ENCODE data around the gene WDR64.

The WDR64 gene

GRCh38 chr1:241630476-241630875 lies 21.6 kb upstream of the WDR64 start:
- DNase-seq (ENCODE audit: extremely low spot score, insufficient read length, low read depth) (no peak), FAIRE-seq (no peak)

DNA sequence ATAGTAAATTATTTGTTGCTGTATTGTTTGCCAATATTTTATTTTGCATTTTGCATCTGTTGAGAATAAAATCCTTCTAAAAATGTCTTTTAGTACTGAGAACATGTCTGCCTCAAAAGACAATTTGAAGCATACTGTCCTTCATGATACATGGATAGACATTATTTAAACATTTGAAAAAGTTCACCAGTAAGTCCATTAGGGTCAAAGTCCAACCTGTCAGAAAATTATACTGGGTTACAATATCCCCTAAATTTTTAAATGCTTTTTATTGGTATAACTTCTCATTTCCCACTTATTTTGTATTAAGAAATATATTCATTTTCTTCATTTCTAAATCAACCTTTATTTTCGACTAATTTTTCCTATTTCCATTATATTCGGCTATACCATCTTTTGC lies 21.2 kb upstream of the WDR64 start:
- FAIRE-seq: no peak
- no peak for DNase-seq (ENCODE audit: extremely low spot score, insufficient read length, low read depth)

DNA sequence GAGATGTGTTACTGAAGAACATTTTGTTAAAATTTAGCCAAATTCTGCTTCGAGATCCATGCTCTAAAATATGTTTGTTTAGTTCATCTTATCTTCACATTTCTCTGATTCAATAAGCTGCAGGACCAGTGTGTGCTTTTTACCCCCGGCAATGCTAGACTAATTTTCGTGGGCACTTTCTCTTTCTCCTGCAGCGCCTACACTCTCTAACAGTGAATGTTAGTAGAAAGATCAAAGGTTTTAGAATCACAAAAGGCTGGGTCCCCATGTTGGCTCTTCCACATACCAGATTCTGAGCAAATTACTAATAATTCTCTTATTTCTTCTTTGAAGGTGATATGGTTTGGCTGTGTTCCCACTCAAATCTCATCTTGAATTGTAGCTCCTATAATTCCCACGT lies 20.4 kb upstream of the WDR64 start:
- no peak for DNase-seq (ENCODE audit: extremely low spot score, insufficient read length, low read depth)
- FAIRE-seq: no peak

- no peak for FAIRE-seq
- no peak for DNase-seq (ENCODE audit: extremely low spot score, insufficient read length, low read depth)
Measured at GRCh38 chr1:241632987-241633386, 19.1 kb upstream of the WDR64 start.

- DNase-seq (ENCODE audit: extremely low spot score, insufficient read length, low read depth): no peak
- FAIRE-seq: peak; percentile 64
Measured at GRCh38 chr1:241635556-241636152, 16.4 kb upstream of the WDR64 start.

- no peak for FAIRE-seq
- no peak for DNase-seq (ENCODE audit: extremely low spot score, insufficient read length, low read depth)
Measured at GRCh38 chr1:241636291-241636690, 15.8 kb upstream of the WDR64 start.

DNA sequence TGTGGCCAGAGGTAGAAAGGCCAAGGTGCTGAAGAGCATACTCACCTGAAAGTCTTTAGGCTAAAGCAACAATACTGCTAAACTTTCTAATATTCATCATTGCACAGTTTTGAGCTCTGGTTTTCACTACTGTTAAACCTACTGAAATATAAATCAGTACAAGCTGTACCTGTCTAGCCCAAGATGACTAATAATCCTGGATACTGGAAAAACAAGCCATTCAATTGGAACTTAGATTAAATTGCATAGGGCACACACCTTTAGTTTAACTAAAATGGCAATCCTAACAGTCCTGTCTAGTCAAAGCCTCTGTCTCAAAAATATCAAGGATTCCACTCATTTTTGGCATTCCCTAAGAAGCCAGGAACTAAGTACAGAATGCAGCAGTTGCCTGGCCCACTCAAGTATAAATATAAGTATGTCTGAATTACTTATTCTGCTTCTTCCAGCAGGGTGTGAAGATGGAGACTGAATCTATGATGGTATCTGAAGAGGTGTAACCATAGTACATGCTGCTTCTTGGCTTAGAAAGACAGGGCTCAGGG lies 15.0 kb upstream of the WDR64 start:
- FAIRE-seq: no peak
- no peak for DNase-seq (ENCODE audit: extremely low spot score, insufficient read length, low read depth)

DNA sequence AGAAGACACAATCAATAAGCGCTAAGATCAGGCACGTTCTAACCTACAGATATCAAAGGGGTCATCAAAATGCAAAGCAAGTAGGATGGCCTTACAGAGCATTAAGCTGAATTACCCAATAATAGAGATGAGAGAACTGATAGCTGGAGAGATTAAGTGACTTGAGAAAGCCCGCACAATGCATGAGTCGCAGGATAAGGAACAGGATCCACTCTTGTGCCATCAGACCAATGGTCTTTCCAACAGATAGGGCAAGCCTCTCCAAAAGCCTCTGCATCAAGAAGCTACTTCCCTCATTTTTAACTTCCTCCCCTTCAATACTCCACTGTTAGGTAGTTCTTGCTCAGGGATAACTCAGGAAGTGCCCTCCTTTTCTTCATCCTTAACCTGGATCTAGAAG lies 14.5 kb upstream of the WDR64 start:
- DNase-seq (ENCODE audit: extremely low spot score, insufficient read length, low read depth): no peak
- FAIRE-seq: no peak

GRCh38 chr1:241638099-241638682 lies 13.9 kb upstream of the WDR64 start:
- FAIRE-seq (no peak), DNase-seq (ENCODE audit: extremely low spot score, insufficient read length, low read depth) (no peak)

DNA sequence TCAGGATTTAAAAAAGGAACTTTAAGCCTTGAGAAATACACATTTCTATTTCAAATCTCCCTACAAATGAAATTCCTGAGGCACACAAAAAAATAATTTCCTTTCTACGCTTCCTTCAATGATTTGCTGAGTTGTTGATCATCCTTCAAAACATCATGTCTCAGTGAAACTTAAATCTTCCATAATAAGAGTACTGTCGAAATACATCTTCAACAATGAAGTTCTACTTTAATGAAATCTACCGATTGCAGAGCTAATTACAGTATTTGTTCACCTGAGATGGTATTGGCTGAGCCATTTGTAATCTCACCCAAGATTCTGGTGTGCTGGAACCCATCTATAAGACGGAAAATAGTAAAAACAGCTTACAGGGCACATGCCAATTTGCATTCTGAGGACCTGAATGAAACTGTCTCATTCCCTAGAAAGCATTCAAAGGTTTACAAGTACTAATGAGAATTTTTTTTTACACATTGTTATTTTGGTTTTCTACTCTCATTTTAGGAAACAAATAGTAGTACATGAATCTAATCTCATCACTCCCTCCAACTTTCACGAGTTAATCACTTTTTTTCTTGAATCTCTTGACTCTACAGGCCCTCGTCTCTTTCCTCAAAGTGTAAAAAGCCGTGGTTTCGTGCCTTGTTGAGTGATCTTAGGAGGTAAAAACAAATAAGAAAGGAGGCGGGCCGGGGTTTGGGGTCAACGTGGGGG lies 13.0 kb upstream of the WDR64 start:
- DNase-seq (ENCODE audit: extremely low spot score, insufficient read length, low read depth) (no peak), FAIRE-seq (peak; percentile 56)

DNA sequence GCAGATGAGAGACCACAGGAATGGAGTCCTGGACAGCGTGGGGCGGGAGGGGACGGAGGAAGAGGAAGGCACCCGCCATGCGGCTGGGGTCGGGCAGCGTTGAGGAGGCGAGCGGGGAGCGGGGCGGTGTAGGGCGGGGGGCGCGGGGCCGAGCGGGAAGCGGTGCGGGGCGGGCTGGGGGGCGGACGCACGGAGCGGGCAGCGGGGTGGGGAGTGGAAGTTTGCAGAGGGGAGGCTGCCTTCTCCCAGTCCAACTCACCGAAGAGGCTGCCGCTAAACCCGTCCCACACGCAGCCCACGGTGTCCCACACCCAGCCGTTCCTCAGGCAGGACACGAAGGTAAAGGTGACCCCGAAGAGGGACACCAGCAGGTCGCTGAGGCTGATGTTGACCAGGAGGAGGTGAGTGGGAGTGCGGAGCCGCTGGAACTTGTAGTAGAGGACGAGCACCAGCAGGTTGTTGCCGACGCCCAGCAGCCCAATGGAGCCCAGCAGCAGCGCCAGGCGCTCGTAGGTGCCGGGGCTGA lies 12.4 kb upstream of the WDR64 start:
- FAIRE-seq: peak; percentile 47
- peak; percentile 25 for DNase-seq (ENCODE audit: extremely low spot score, insufficient read length, low read depth)

DNA sequence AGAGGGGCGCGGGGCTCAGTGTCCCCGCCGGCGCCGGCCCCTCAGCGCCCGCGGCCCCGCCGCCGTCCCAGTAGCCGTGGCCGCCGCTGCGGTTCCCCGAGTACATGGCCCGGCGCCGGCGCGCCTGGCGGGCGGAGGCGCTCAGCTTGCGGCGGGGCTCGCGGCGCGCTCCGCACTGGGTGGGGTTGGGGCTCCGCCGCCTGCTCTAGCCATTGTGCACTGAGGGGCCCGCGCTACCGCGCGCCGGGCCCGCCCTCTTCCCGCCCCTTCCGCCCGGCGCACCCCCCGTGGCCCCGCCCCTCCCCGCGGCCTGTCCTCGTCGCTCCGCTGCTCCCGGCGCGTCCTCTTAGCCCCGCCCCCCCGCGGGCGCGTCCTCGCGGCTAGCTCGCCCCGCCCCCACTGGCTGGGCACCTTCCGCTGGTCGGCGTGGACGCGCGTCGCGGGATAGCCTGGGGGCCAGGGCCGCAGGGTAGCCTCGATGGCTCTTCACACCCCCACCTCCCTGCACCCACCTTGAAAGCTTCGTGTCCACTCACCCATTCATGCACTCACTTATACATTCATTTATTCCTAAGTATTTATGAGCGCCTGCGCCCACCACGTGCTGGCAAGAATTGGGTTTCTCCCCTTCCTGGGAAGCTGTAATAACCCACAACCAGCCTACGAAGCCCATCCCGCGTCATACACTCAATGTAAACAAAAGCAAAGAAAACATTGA lies 11.8 kb upstream of the WDR64 start, which contains the start of the genes CHML and OPN3:
CHML (minus strand) TSS at position 221 of the 718 bp plus-strand sequence. CDS start 4,603 bp downstream, outside the sequence.
OPN3 (minus strand) TSS at position 221 of the 718 bp plus-strand sequence; CDS start at position 106, 115 bp downstream.
- peak; percentile 78 for FAIRE-seq
- DNase-seq (ENCODE audit: extremely low spot score, insufficient read length, low read depth): peak; percentile 88

DNA sequence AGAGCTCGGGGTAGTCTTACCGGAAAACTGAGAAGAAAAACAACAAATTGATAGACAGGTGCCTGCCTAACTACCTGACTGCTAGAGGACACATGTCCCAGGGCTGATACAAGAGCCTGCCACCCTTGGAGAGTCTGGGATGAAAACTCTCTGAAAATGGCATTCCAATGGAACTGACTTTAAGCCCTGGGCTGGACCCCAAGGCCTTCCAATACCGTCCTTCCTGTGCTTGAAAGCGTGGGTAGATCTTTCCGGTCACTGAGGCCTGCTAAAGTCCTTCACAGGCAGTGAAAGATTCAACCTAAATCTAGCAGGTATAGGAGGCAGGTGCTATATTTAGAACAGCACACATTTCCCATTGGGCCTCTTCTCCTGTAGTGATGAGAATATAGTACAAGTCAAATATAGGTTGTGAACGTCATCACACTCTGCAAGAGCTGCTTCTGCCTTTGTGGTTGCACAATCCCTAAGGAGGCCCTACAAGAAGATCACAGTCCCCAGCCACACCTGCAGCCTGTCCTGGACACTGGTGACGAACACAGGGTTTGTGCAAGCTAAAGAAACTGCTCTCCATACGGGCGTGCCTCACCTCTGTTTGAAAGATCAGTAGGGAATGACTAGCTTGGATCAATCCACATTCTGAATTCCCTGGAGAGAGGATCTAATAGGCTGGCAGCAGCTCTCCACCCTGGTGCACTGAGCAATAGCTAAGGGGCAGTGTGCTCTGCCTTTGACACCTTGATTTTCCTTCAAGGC lies 11.0 kb upstream of the WDR64 start:
- FAIRE-seq (no peak), DNase-seq (ENCODE audit: extremely low spot score, insufficient read length, low read depth) (no peak)

GRCh38 chr1:241641773-241642592 lies 10.1 kb upstream of the WDR64 start:
- FAIRE-seq: no peak
- no peak for DNase-seq (ENCODE audit: extremely low spot score, insufficient read length, low read depth)

DNA sequence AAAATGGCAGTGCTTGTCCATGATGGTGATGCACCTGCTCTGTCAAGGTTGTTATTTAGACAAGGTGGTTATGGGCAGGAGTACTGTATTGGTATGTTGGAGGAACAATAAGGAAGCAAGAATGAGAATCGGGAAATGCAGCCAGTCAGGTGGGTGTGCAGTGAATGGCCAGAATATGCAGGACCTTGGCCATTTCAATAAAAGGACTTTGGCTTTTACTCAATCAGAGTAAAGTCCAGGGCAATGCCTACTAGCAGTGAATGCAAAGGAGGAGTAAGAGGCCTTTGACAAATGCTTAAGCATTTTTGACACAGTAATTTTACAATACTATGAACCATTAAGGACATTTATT lies 9.5 kb upstream of the WDR64 start:
- no peak for FAIRE-seq
- no peak for DNase-seq (ENCODE audit: extremely low spot score, insufficient read length, low read depth)

GRCh38 chr1:241644259-241644658 lies 7.8 kb upstream of the WDR64 start:
- DNase-seq (ENCODE audit: extremely low spot score, insufficient read length, low read depth) (no peak), FAIRE-seq (no peak)

- DNase-seq (ENCODE audit: extremely low spot score, insufficient read length, low read depth) (no peak), FAIRE-seq (no peak)
Measured at GRCh38 chr1:241645199-241645598, 6.9 kb upstream of the WDR64 start.

- DNase-seq (ENCODE audit: extremely low spot score, insufficient read length, low read depth) (no peak), FAIRE-seq (no peak)
Measured at GRCh38 chr1:241646201-241646600, 5.9 kb upstream of the WDR64 start.

GRCh38 chr1:241647658-241648057 lies 4.4 kb upstream of the WDR64 start:
- no peak for FAIRE-seq

More at GRCh38 chr1:241647658-241648057, 4.4 kb upstream of the WDR64 start:
- DNase-seq (ENCODE audit: extremely low spot score, insufficient read length, low read depth): no peak
